Measurements from ENCODE around the gene ENGASE.

DNA sequence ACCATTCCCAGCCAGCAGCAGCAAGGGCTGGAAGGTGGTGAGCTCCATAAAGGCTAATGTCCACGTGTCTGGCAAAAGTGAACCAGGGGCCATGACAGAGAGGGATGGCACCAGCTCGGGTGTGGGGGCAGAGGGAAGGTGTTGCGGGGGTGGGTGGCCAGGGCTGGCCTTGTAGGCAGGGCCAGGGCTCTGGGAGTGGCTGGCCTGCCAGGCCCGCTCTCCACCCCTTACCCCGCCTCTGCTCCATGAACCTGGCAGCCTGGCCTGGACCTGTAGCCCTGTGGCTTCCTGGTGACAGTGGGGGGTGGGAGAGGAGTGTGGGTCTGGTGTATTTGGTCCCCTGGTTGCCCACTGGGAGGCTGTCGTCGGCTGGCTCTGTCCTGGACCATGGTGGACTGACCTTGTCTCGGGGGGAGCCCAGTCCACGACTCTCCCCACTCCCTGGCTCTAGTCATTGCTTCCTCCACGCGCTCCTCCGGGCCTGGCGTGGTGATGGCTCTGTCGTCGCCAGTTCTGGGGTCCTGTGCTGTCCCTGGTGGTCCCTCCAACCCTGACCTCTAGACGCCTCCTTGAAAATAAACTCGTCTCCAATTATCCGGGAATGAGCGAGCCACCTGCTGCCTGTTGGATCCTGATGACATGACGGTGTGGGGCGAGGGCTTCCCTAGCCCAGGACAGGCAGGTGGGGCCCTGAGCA, 50.0 kb downstream of the ENGASE start:
- TF ChIP-seq, protein P1, sequence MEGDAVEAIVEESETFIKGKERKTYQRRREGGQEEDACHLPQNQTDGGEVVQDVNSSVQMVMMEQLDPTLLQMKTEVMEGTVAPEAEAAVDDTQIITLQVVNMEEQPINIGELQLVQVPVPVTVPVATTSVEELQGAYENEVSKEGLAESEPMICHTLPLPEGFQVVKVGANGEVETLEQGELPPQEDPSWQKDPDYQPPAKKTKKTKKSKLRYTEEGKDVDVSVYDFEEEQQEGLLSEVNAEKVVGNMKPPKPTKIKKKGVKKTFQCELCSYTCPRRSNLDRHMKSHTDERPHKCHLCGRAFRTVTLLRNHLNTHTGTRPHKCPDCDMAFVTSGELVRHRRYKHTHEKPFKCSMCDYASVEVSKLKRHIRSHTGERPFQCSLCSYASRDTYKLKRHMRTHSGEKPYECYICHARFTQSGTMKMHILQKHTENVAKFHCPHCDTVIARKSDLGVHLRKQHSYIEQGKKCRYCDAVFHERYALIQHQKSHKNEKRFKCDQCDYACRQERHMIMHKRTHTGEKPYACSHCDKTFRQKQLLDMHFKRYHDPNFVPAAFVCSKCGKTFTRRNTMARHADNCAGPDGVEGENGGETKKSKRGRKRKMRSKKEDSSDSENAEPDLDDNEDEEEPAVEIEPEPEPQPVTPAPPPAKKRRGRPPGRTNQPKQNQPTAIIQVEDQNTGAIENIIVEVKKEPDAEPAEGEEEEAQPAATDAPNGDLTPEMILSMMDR (IDR thresholded peaks at IDR 0.05) = no peak
- no peak for TF ChIP-seq EZH2 (IDR thresholded peaks at IDR 0.05; ENCODE audit: borderline replicate concordance, insufficient read depth, low read depth, low read length, poor library complexity, severe bottlenecking)
